CD1c-positive myeloid dendritic cell (primary cell): ENCODE data around the gene CRYBB1.

Experiments
- DNase-seq: peaks from one replicate; pipeline ENCODE4 v3.0.0-alpha.2; 2016; ENCODE audit errors: extremely low spot score

Gene CRYBB1

DNA sequence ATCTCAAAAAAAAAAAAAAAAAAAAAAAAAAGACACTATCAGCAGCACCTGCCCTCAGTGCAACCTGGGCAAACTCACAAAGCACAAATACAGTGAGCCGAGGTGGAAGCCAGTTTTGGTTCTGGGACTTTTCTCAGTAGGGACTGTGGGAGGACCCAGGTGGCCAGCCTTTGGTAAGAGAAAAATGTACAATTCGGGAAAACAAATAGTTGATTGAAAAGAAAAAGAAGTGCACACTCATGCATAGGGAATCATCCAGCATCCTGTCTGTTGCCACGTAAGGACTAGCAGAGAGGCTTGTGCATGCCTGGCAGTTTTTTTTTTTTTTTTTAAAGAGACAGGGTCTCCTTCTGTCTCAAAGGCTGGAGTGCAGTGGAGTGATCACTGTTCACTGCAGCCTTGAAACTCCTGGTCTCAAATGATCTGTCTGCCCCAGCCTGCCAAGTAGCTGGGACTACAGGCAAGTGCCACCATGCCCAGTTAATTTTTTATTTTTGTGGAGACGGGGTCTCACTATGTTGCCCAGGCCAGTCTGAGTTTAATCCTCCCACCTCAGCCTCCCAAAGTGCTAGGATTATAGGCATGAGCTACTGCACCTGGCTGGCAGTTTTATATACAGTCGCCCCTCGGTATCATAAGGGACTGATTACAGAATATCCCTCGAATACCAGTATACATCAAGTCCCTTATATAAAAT is 64.6 kb downstream of the CRYBB1 start:
- DNase-seq: no peak

DNA sequence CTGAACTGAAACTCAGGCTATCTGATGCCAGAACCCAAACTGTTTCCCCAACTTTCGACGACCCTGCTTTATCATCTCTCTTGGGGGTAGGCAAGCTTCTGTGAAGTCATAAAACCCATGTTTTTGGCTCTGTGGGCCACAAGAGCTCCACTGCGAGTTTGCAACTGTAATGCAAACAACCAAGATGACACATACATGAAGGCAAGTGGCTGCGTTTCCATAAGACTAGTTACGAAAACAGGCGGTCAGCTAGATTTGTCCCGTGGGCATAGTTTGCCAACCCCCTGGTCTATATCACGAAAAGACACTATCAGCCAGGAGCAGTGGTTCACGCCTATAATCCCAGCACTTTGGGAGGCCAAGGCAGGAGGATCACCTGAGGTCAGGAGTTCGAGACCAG is 65.4 kb downstream of the CRYBB1 start:
- no peak for DNase-seq

DNA sequence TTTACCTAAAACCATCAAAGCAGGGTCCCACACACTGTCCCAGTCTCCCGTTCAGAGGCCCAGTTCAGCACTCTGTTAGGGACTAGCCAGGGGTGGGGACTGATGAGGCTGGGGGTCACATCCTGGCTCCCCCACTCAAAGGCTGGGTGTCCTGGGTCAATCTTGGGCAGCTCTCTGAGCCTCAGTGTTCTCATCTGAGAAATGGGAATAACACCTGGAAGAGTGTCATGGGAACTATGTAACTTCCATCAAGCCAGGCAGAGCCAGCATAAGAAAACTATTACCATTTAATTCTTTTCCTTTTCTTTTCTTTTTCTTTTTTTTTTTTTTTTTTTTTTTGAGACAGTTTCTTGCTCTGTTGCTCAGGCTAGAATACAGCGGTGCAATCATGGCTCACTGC is 66.3 kb downstream of the CRYBB1 start:
- no peak for DNase-seq

DNA sequence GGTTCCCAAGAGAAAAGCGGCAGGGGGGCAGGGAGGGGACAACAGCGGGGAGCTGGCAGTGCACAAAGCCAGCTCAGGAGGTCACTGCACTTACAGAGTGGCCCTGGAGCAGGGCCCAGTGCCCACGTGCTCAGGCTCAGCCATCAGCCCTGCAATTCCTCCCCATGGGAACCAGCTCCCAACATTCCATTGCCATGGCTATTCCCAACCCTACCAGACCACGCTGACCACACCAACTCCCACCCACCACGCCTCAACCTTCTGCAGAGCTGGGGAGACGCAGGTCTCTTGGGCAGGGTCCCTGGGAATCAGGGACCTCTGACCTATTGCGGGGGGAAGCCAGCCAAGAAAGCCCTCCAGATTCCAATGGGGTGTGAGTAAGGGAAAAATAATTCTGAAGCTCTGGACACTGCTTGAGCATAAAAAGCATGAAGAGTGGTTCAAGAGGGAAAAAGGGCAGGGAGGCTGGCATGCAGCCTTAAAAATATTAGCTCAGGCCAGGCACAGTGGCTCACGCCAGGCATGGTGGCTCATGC is 67.3 kb downstream of the CRYBB1 start:
- DNase-seq: no peak

DNA sequence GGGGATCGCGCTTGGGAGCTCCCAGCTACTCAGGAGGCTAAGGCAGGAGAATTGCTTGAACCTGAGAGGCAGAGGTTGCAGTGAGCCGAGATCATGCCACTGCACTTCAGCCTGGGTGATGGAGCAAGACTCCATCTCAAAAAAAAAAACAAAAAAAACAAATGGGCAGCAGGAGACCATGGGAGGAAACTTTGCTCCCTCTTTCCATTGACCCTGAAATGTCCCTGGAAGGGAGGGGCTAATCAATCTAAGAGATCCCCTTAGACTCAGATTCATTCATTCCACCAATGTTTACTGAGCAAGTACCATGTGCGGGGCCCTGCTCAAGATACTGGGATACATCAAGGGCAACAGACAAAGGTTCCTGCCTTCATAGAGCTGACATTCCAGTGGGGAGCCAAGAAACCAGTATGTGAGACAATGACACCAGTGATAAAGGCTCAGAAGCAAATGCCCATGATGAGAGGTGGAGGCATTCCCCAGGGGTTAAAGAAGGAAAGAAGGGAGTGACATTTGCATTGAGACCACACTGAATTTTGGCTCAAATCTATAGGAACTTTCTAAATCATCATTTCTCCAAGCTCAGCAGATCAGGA is 67.8 kb downstream of the CRYBB1 start:
- no peak for DNase-seq
